ENCODE measurements around the gene TNNT3. TPM values are rescaled to one million over a fixed set of nuclear protein-coding genes. Genes with fewer than 3 reads are reported as not detected.

The TNNT3 gene
- total RNA-seq, 1 experiment from 2014 or later = not detected

- no peak overlapping the region for H3K9ac ChIP-seq (ENCODE audit: low read length)
- H3K79me2 ChIP-seq (ENCODE audit: low read length) = no peaks in the 10 kb centered on the region
- H3K9me2 ChIP-seq (replicated peaks; ENCODE audit: low read length) = no peaks in the 10 kb centered on the region
- ChIA-PET POLR2A (ENCODE audit: unreplicated experiment) (no interaction called here), CTCF (no interaction called here)
- no TSS peak for BruUV-seq (replicated peaks)
- DNase-seq (no peak), ATAC-seq (no peak)
- H2AFZ ChIP-seq (ENCODE audit: low read length) = no peak overlapping the region
- H3K9me3 ChIP-seq (ENCODE audit: low read length) = no peaks in the 10 kb centered on the region
- H3K4me2 ChIP-seq (ENCODE audit: low read length) = no peak overlapping the region
- no peaks in the 10 kb centered on the region for H3F3A ChIP-seq (ENCODE audit: low read length, unreplicated experiment)
- intact Hi-C loops (cut with micrococcal nuclease) = no loop called here
- no peaks in the 10 kb centered on the region for H3K36me3 ChIP-seq (ENCODE audit: low read depth, low read length)
- no peaks in the 10 kb centered on the region for H3K4me1 ChIP-seq (ENCODE audit: insufficient read depth, low read length)
- no peak overlapping the region for H3K4me3 ChIP-seq (ENCODE audit: low read length)
- TF ChIP-seq EZH2phosphoT487 (IDR thresholded peaks at IDR 0.05; ENCODE audit: borderline replicate concordance, low read length) (no peak), EZH2 (IDR thresholded peaks at IDR 0.05; ENCODE audit: low read length, unreplicated experiment) (no peak), CTCF (conservative IDR thresholded peaks at IDR 0.05; ENCODE audit: low read depth, low read length) (no peak)
- H3K27ac ChIP-seq (ENCODE audit: low read length) = no peak overlapping the region
- H4K20me1 ChIP-seq (ENCODE audit: low read length) = no peaks in the 10 kb centered on the region
- H3K27me3 ChIP-seq (ENCODE audit: low read length) = no peaks in the 10 kb centered on the region
Observed at GRCh38 chr11:1932105-1932480, 12.6 kb downstream of the TNNT3 start.

- Histone ChIP-seq H3K27me3 (ENCODE audit: low read length) (no peaks in the 10 kb centered on the region), H3K27ac (ENCODE audit: low read length) (no peak overlapping the region)
- CTCF ChIA-PET = no interaction called here
Observed at GRCh38 chr11:1932681-1933080, 13.2 kb downstream of the TNNT3 start.

More at GRCh38 chr11:1932681-1933080, 13.2 kb downstream of the TNNT3 start:
- H3K4me3 ChIP-seq (ENCODE audit: low read length) = no peak overlapping the region
- no TSS peak for BruUV-seq (replicated peaks)
- DNase-seq (no peak), ATAC-seq (no peak)
- H3K4me2 ChIP-seq (ENCODE audit: low read length) = no peak overlapping the region
- H3K4me1 ChIP-seq (ENCODE audit: insufficient read depth, low read length) = no peaks in the 10 kb centered on the region
- no peak overlapping the region for H3K9ac ChIP-seq (ENCODE audit: low read length)
- intact Hi-C loops (cut with micrococcal nuclease) = no loop called here
- H3F3A ChIP-seq (ENCODE audit: low read length, unreplicated experiment) = no peaks in the 10 kb centered on the region
- no peak for TF ChIP-seq EZH2 (IDR thresholded peaks at IDR 0.05; ENCODE audit: low read length, unreplicated experiment)
- no peak for TF ChIP-seq EZH2phosphoT487 (IDR thresholded peaks at IDR 0.05; ENCODE audit: borderline replicate concordance, low read length)
- no peak for TF ChIP-seq CTCF (conservative IDR thresholded peaks at IDR 0.05; ENCODE audit: low read depth, low read length)
- POLR2A ChIA-PET (ENCODE audit: unreplicated experiment) = no interaction called here
- H3K9me2 ChIP-seq (replicated peaks; ENCODE audit: low read length) = no peaks in the 10 kb centered on the region
- H4K20me1 ChIP-seq (ENCODE audit: low read length) = no peaks in the 10 kb centered on the region
- H2AFZ ChIP-seq (ENCODE audit: low read length) = no peak overlapping the region
- no peaks in the 10 kb centered on the region for H3K9me3 ChIP-seq (ENCODE audit: low read length)
- H3K79me2 ChIP-seq (ENCODE audit: low read length) = no peaks in the 10 kb centered on the region
- no peaks in the 10 kb centered on the region for H3K36me3 ChIP-seq (ENCODE audit: low read depth, low read length)
